ENCODE data around the gene HSD17B12. TPM values are rescaled to one million over a fixed set of nuclear protein-coding genes. Genes with fewer than 3 reads are reported as not detected.

The HSD17B12 gene
- total RNA-seq, 1 experiment from 2014 or later, result 49.3 TPM

GRCh38 chr11:43709689-43710088 is 29.2 kb downstream of the HSD17B12 start:
- Histone ChIP-seq H3K9me3 (no peaks in the 10 kb centered on the region), H3K4me3 (no peak overlapping the region), H3K27me3 (no peaks in the 10 kb centered on the region), H3K36me3 (peaks cover 7% of the 10 kb centered on the region; the same call in 1 of the 2 replicates)
- no peak for DNase-seq

- DNase-seq, result no peak
- H3K4me3 ChIP-seq, result no peak overlapping the region
- H3K36me3 ChIP-seq, result peaks cover 9% of the 10 kb centered on the region; the same call in 1 of the 2 replicates
- peaks cover 10% of the 10 kb centered on the region for H3K9me3 ChIP-seq
- no peaks in the 10 kb centered on the region for H3K27me3 ChIP-seq
Measured at GRCh38 chr11:43712676-43713075, 32.1 kb downstream of the HSD17B12 start.

DNA sequence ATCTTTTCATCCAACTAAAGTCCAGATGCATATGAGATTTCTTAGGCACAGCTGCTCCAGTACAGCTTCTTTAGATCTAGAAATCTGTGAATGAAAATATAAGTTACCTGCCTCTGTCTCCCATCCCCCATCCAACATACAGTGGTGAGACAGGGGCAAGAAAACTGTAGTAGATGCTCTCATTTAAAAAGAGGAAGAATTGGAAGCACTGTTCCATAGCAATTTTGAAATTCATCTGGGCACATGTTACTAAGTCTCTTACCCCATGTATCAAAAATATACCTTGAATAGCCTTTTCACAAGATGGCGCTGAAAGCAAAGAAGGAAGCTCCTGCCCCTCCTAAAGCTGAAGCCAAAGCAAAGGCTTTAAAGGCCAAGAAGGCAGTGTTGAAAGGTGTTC is 37.8 kb downstream of the HSD17B12 start:
- Histone ChIP-seq H3K36me3 (peaks cover 24% of the 10 kb centered on the region), H3K9me3 (peaks cover 18% of the 10 kb centered on the region), H3K27me3 (no peaks in the 10 kb centered on the region), H3K4me3 (no peak overlapping the region)
- DNase-seq, result no peak

DNA sequence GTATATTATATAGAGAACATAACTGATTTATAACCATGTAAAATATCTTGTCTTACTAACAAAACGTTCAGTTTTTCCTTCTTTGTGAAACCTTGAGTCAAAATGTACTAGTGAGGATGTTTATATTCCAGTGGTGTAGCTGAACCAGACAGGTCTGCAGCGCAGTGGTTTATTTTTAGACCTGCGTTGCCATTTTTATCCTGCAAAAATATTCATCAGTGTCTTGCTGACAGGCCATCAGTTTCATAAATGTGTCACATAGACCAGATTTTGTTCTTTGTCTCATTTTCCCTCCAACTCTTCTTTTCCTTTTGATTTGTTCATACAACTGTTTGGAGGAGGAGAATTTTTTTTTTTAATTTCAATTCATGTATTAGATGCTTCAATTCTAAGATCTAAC is 43.1 kb downstream of the HSD17B12 start:
- Histone ChIP-seq H3K4me3 (no peak overlapping the region), H3K36me3 (peaks cover 13% of the 10 kb centered on the region), H3K27me3 (no peaks in the 10 kb centered on the region), H3K9me3 (no peaks in the 10 kb centered on the region; the same call in 1 of the 2 replicates)
- no peak for DNase-seq

DNA sequence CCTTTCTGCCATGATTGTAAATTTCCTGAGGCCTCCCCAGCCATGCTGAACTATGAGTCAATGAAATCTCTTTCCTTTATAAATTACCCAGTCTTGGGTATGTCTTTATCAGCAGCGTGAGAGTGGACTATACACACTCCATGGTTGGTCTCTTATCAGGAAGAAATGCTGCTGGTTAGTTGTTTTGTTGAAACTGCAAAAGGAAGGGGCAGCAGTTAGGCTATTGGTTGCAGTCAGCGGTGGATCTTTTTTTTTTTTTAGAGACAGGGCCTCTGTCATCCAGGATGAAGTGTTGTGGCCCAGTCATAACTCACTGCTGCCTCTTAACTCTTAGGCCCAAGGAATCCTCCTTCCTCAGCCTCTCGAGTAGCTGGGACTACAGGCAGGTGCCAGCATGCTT is 51.7 kb downstream of the HSD17B12 start:
- Histone ChIP-seq H3K27me3 (no peaks in the 10 kb centered on the region), H3K36me3 (peaks cover 16% of the 10 kb centered on the region), H3K4me3 (no peak overlapping the region), H3K9me3 (0 out of 2 replicates have a peak, but pooled peaks cover 3% of the 10 kb centered on the region)
- no peak for DNase-seq

GRCh38 chr11:43734256-43734655 is 53.7 kb downstream of the HSD17B12 start:
- peaks cover 16% of the 10 kb centered on the region for H3K36me3 ChIP-seq
- no peak overlapping the region for H3K4me3 ChIP-seq
- no peaks in the 10 kb centered on the region for H3K27me3 ChIP-seq
- 0 out of 2 replicates have a peak, but pooled peaks cover 3% of the 10 kb centered on the region for H3K9me3 ChIP-seq
- DNase-seq, result no peak

DNA sequence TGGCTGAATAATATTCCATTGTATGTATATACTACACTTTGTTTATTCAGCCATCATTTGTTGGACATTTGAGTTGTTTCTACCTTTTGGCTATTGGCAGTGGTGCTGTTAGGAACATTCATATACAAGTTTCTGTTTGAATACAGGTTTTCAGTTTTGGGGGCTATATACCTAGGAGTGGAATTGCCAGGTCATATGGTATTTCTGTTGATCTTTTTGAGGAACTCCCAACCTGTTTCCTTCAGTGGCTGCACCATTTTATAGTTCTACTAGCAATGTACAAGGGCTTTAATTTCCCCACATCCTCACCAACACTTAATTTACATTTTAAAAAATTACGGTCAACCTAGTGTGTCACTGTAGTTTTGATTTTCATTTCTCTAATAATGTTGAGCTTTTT is 54.6 kb downstream of the HSD17B12 start:
- Histone ChIP-seq H3K9me3 (0 out of 2 replicates have a peak, but pooled peaks cover 3% of the 10 kb centered on the region), H3K27me3 (no peaks in the 10 kb centered on the region), H3K4me3 (no peak overlapping the region), H3K36me3 (peaks cover 19% of the 10 kb centered on the region)
- DNase-seq, result no peak

DNA sequence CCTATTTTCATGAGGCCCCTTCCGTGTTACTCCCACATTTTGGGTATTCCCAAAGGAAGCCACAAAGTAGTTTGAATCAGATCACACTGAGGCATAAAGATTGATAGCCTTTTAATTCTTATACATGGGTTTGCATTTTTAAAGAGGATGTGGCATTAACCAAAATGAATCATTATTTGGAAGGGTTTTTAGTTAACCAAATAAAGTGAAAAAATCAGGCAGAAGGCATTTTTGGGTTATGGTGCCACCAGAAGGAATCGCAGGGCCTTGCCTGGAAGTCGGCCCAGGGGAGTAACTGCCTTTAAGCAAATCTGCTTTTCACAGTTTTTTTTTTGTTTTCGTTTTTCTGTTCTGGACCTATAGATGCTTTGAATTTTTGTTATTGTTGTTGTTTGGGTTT is 55.4 kb downstream of the HSD17B12 start:
- Histone ChIP-seq H3K27me3 (no peaks in the 10 kb centered on the region), H3K4me3 (no peak overlapping the region), H3K9me3 (0 out of 2 replicates have a peak, but pooled peaks cover 3% of the 10 kb centered on the region), H3K36me3 (peaks cover 16% of the 10 kb centered on the region)
- peak; percentile 71 for DNase-seq

GRCh38 chr11:43736502-43737200 is 56.1 kb downstream of the HSD17B12 start:
- H3K36me3 ChIP-seq, result peaks cover 16% of the 10 kb centered on the region
- no peak overlapping the region for H3K4me3 ChIP-seq
- DNase-seq, result no peak
- H3K27me3 ChIP-seq, result no peaks in the 10 kb centered on the region
- 0 out of 2 replicates have a peak, but pooled peaks cover 3% of the 10 kb centered on the region for H3K9me3 ChIP-seq

DNA sequence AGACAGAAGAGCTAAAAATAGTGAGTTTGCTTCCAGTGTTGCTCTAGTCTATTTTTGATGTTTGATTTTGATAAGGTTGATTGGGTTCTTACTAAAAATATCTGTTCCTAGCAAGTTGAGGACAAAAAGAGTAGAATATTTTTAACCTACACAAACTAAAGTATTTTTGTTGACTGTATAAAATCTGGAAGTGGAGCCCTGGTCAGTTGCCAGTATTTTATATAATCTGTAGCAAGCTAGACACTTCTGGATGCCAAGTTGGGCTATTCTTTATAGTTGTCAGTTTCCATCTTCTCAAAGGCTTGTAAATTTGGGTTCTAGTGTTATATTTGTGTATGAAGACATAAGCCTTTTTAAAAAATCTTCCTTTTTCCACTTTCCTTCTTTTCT is 56.7 kb downstream of the HSD17B12 start:
- no peak overlapping the region for H3K4me3 ChIP-seq
- H3K27me3 ChIP-seq, result no peaks in the 10 kb centered on the region
- H3K9me3 ChIP-seq, result 0 out of 2 replicates have a peak, but pooled peaks cover 3% of the 10 kb centered on the region
- no peak for DNase-seq
- H3K36me3 ChIP-seq, result peaks cover 16% of the 10 kb centered on the region

GRCh38 chr11:43738600-43739409 is 58.3 kb downstream of the HSD17B12 start:
- H3K4me3 ChIP-seq, result no peak overlapping the region
- DNase-seq, result peak; percentile 14
- 0 out of 2 replicates have a peak, but pooled peaks cover 3% of the 10 kb centered on the region for H3K9me3 ChIP-seq
- peaks cover 26% of the 10 kb centered on the region for H3K36me3 ChIP-seq
- no peaks in the 10 kb centered on the region for H3K27me3 ChIP-seq

- Histone ChIP-seq H3K36me3 (peaks cover 11% of the 10 kb centered on the region), H3K4me3 (no peak overlapping the region), H3K9me3 (no peaks in the 10 kb centered on the region), H3K27me3 (no peaks in the 10 kb centered on the region)
- DNase-seq, result no peak
Measured at GRCh38 chr11:43746670-43747069, 66.1 kb downstream of the HSD17B12 start.

DNA sequence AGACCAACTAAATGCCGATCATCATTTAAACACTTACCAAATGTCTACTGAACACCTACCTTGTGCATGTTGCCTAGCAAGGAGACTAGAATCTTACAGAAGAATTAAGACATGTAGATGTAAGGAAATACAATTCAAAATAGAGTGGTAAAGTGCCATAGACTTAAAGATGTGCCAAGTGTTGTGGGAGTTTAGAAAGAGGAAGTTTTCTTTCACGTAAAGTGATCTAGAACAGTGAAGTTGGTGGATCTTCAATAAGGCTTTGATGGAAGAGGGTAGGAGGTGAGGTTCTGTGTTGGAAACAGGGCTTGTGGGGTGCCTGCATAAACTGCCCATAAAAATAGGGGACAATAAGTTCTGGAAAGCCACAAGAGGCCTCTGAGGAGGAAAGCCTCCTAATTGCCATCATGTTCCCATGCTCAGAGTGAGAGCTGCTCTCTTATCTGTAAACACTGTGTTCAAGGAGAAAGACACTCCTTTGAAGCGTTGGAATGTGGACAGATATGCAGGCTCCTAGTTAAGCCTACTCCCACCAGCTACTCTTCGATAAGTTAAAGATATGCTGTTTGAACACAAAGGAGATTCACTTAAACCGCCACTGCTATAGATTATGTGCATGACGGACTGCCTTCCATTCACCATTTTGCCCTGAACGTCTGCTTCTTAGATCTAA is 66.7 kb downstream of the HSD17B12 start:
- no peak for DNase-seq
- Histone ChIP-seq H3K9me3 (no peaks in the 10 kb centered on the region), H3K27me3 (no peaks in the 10 kb centered on the region), H3K36me3 (peaks cover 16% of the 10 kb centered on the region), H3K4me3 (no peak overlapping the region)

- Histone ChIP-seq H3K9me3 (no peaks in the 10 kb centered on the region), H3K36me3 (peaks cover 14% of the 10 kb centered on the region), H3K4me3 (no peak overlapping the region), H3K27me3 (no peaks in the 10 kb centered on the region)
- no peak for DNase-seq
Measured at GRCh38 chr11:43748095-43748494, 67.6 kb downstream of the HSD17B12 start.

DNA sequence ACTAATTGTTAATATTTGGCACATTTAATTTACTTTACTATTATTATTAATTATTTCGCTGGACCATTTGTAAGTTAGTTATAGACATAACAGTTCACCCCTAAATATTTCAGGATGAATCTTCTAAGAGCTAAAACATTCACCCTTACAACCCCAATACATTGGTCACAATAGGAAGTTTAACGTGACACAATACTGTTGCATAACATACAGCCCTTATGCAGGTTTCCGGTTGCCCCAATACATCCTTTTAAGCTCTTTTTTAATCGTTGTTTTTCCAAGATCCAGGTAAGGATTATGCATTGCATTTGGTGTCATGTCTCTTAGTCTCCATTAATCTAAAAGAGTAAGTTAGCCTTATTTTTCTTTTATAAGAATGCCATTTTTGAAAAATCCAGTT is 71.2 kb downstream of the HSD17B12 start:
- no peak overlapping the region for H3K4me3 ChIP-seq
- no peaks in the 10 kb centered on the region for H3K9me3 ChIP-seq
- no peaks in the 10 kb centered on the region for H3K27me3 ChIP-seq
- no peak for DNase-seq
- peaks cover 34% of the 10 kb centered on the region for H3K36me3 ChIP-seq

GRCh38 chr11:43756575-43756974 is 76.0 kb downstream of the HSD17B12 start:
- Histone ChIP-seq H3K9me3 (no peaks in the 10 kb centered on the region), H3K4me3 (no peak overlapping the region), H3K36me3 (peaks cover 47% of the 10 kb centered on the region), H3K27me3 (no peaks in the 10 kb centered on the region)
- no peak for DNase-seq

DNA sequence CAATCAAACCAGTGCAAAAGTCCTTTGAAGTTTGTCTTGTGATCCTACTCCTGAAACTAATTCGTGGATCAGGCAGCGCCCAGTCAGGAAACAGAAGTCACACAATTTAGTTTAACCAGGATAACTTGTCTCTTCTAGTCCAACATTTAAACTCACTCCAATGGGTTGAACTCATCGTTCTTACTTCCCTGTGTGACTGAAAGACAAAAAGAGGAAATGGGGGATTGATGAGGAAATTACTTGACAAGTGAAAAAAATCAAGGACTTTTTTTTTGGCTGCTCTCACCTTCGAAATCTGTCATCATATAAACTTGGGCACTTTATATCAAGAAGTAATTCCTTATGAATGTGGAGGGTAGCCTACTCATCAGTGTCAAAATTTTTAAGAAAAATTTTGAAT is 78.4 kb downstream of the HSD17B12 start:
- DNase-seq, result no peak
- Histone ChIP-seq H3K4me3 (no peak overlapping the region), H3K27me3 (no peaks in the 10 kb centered on the region), H3K36me3 (peaks cover 41% of the 10 kb centered on the region), H3K9me3 (no peaks in the 10 kb centered on the region)
